Measurements from ENCODE around the gene TGFBR2. TPM values are rescaled to one million over a fixed set of nuclear protein-coding genes. Genes with fewer than 3 reads are reported as not detected.

Gene TGFBR2
- total and polyA plus RNA-seq, 4 donors = 13.9 to 61.2 (median 33.7) TPM

GRCh38 chr3:30737743-30738499 lies 131.5 kb downstream of the TGFBR2 start:
- H3K9me3 ChIP-seq (ENCODE audit: control insufficient read depth in 4 of 4, low read length in 3 of 4) = no peaks in the 10 kb centered on the region
- no peak for DNase-seq (ENCODE audit: low spot score)
- no peaks in the 10 kb centered on the region for H3K27me3 ChIP-seq (ENCODE audit: control insufficient read depth in 4 of 4, insufficient read depth in 4 of 4, low read length in 3 of 4)
- no peak overlapping the region for H3K4me3 ChIP-seq (ENCODE audit: low read depth in 1 of 3, low read length in 3 of 3)
- no peaks in the 10 kb centered on the region for H3K4me1 ChIP-seq (ENCODE audit: control insufficient read depth in 4 of 4, insufficient read depth in 4 of 4, low read length in 3 of 4)
- H3K27ac ChIP-seq (ENCODE audit: low read depth in 1 of 2, low read length in 2 of 2) = no peak overlapping the region
- H3K36me3 ChIP-seq (ENCODE audit: control insufficient read depth in 4 of 4, insufficient read depth in 3 of 4, low read depth in 1 of 4, low read length in 3 of 4) = no peaks in the 10 kb centered on the region
- no peak for TF ChIP-seq CTCF (IDR thresholded peaks at IDR 0.05; ENCODE audit: low read depth, low read length, missing input control)
- TF ChIP-seq ZBTB33 (IDR thresholded peaks at IDR 0.05) = no peak
- TF ChIP-seq RAD21 (IDR thresholded peaks at IDR 0.05) = no peak
- no peak for TF ChIP-seq ATF3 (IDR thresholded peaks at IDR 0.05)
- no peak for TF ChIP-seq REST (IDR thresholded peaks at IDR 0.05)
- TF ChIP-seq EGR1 (IDR thresholded peaks at IDR 0.05; ENCODE audit: low read depth in 2 of 2) = no peak
- TF ChIP-seq HNF4G (IDR thresholded peaks at IDR 0.05) = no peak
- TF ChIP-seq FOXA2 (IDR thresholded peaks at IDR 0.05) = no peak
- WGBS = 85% methylated on average over 3 of the region's 3 CpGs
- no peak overlapping the region for H3K9ac ChIP-seq (ENCODE audit: low read depth in 1 of 2, low read length in 2 of 2)

- Histone ChIP-seq H3K4me3 (ENCODE audit: low read depth in 1 of 3, low read length in 3 of 3) (no peak overlapping the region), H3K27ac (ENCODE audit: low read depth in 1 of 2, low read length in 2 of 2) (no peak overlapping the region), H3K9ac (ENCODE audit: low read depth in 1 of 2, low read length in 2 of 2) (no peak overlapping the region), H3K4me1 (ENCODE audit: control insufficient read depth in 4 of 4, insufficient read depth in 4 of 4, low read length in 3 of 4) (no peaks in the 10 kb centered on the region), H3K27me3 (ENCODE audit: control insufficient read depth in 4 of 4, insufficient read depth in 4 of 4, low read length in 3 of 4) (no peaks in the 10 kb centered on the region), H3K36me3 (ENCODE audit: control insufficient read depth in 4 of 4, insufficient read depth in 3 of 4, low read depth in 1 of 4, low read length in 3 of 4) (no peaks in the 10 kb centered on the region), H3K9me3 (ENCODE audit: control insufficient read depth in 4 of 4, low read length in 3 of 4) (no peaks in the 10 kb centered on the region)
- no peak for DNase-seq (ENCODE audit: low spot score)
- WGBS = 94% methylated on average over 3 of the region's 3 CpGs
- TF ChIP-seq RAD21 (IDR thresholded peaks at IDR 0.05) (no peak), HNF4A (conservative IDR thresholded peaks at IDR 0.05) (no peak), FOXA1 (IDR thresholded peaks at IDR 0.05) (no peak), EGR1 (IDR thresholded peaks at IDR 0.05; ENCODE audit: low read depth in 2 of 2) (no peak), TAF1 (conservative IDR thresholded peaks at IDR 0.05) (no peak), GABPA (IDR thresholded peaks at IDR 0.05 in 1 of 2, conservative IDR thresholded peaks at IDR 0.05 in 1 of 2) (no peak), CTCF (IDR thresholded peaks at IDR 0.05; ENCODE audit: low read depth, low read length, missing input control) (no peak), ZBTB33 (IDR thresholded peaks at IDR 0.05) (no peak), REST (IDR thresholded peaks at IDR 0.05) (no peak), NR2F2 (IDR thresholded peaks at IDR 0.05) (no peak), RXRA (IDR thresholded peaks at IDR 0.05) (no peak)
These were observed 132.2 kb downstream of the TGFBR2 start for GRCh38 chr3:30738605-30739004.
